GOT3 (cell line): ENCODE results near the gene USP20.

Experiments used
- DNase-seq: peaks from one replicate; lab custom pipeline; 2025; ENCODE audit warnings: mixed read lengths; lab: John Stamatoyannopoulos, UW

Gene USP20

GRCh38 chr9:129919841-129920240 lies 84.6 kb downstream of the USP20 start:
- no peak for DNase-seq

GRCh38 chr9:129921905-129922304 lies 86.6 kb downstream of the USP20 start:
- no peak for DNase-seq

- no peak for DNase-seq
Measured at GRCh38 chr9:129923589-129923988, 88.3 kb downstream of the USP20 start.

- DNase-seq, result no peak
Measured at GRCh38 chr9:129929496-129930125, 94.4 kb downstream of the USP20 start.

GRCh38 chr9:129930743-129931142 lies 95.5 kb downstream of the USP20 start:
- DNase-seq, result no peak
